Progenitor cell of endocrine pancreas (in vitro differentiated cells): ENCODE results near the gene PSMD1. TPM values are rescaled to one million over a fixed set of nuclear protein-coding genes. Genes with fewer than 3 reads are reported as not detected.

ENCODE experiments used
- DNase-seq: peaks from one replicate; pipeline ENCODE4 v3.0.0; 2021; ENCODE audit warnings: low spot score; ENCODE audit not compliant: unreplicated experiment
- H3K27ac Mint-ChIP-seq: 2 replicates; pipeline ENCODE4 v1.8.0; 2021; ENCODE audit warnings: mild to moderate bottlenecking, moderate library complexity, mixed read lengths
- H3K27me3 Mint-ChIP-seq: 2 replicates; pipeline ENCODE4 v1.8.0; 2021; ENCODE audit warnings: mixed read lengths
- H3K36me3 Mint-ChIP-seq: 2 replicates; pipeline ENCODE4 v1.8.0; 2022; ENCODE audit warnings: mixed read lengths; ENCODE audit not compliant: insufficient read depth
- H3K4me1 Mint-ChIP-seq: 2 replicates; pipeline ENCODE4 v1.8.0; 2021; ENCODE audit warnings: low read depth, mixed read lengths
- H3K4me3 Mint-ChIP-seq: 2 replicates; pipeline ENCODE4 v1.8.0; 2021; ENCODE audit warnings: low read depth, mild to moderate bottlenecking, moderate library complexity, mixed read lengths
- H3K9me3 Mint-ChIP-seq: 2 replicates; pipeline ENCODE4 v1.8.0; 2021; ENCODE audit warnings: low read depth, mixed read lengths
- CTCF ChIP-seq: fragments of 200-600 bp; sonication (generic); IDR thresholded peaks from one replicate; pipeline ENCODE4 v1.5.0; 2021; ENCODE audit warnings: antibody characterized with exemption, mild to moderate bottlenecking; ENCODE audit not compliant: unreplicated experiment
- total RNA-seq: library from RNA; stranded (reverse); gene quantifications from 2 replicates; pipeline ENCODE4 v1.2.1, GENCODE V29; 2021

The PSMD1 gene
- total RNA-seq, 1 donor from 2014 or later = 99.0 TPM

- no peaks in the 10 kb centered on the region for H3K27me3 Mint-ChIP-seq
- DNase-seq = no peak
- H3K27ac Mint-ChIP-seq = no peak overlapping the region
- peaks cover 27% of the 10 kb centered on the region for H3K36me3 Mint-ChIP-seq
- H3K4me3 Mint-ChIP-seq = no peak overlapping the region
- no peaks in the 10 kb centered on the region for H3K9me3 Mint-ChIP-seq
- no peaks in the 10 kb centered on the region for H3K4me1 Mint-ChIP-seq
- no peak for TF ChIP-seq CTCF
Observed at GRCh38 chr2:231221761-231222160, 165.1 kb downstream of the PSMD1 start.

Other genes with a start within 250 kb of the PSMD1 start
- 169 and 174 TPM in 2 replicates for gene ITM2C, start 191.9 kb upstream of the PSMD1 start, total RNA-seq
- gene GPR55, start 131.6 kb upstream of the PSMD1 start, total RNA-seq = not detected in 2 replicates
- not detected in 2 replicates for gene SPATA3, start 60.7 kb upstream of the PSMD1 start, total RNA-seq
- gene C2orf72, start 19.3 kb upstream of the PSMD1 start, total RNA-seq = 9.7 and 11.1 TPM in 2 replicates
- not detected in 2 replicates for gene HTR2B, start 68.2 kb downstream of the PSMD1 start, total RNA-seq
- 40.8 and 41.3 TPM in 2 replicates for gene ARMC9, start 141.8 kb downstream of the PSMD1 start, total RNA-seq